HL-60 (cell line): Measurements from ENCODE around the gene ETFA.

Source experiments
- DNase-seq, 2 experiments: peaks; one replicate each; pipeline ENCODE4 v3.0.0-alpha.2; 2010 to 2020; ENCODE audit warnings: low read depth in 1 of 2, low spot score in 1 of 2
- H3K27ac ChIP-seq: fragments of 250-450 bp; sonication (Bioruptor Pico); replicated peaks from 2 replicates; pipeline ENCODE4 v1.5.1; 2020; ENCODE audit warnings: mild to moderate bottlenecking, moderate library complexity
- H3K27me3 ChIP-seq: fragments of 250-450 bp; sonication (Bioruptor Pico); 2 replicates; pipeline ENCODE4 v1.5.1; 2021; ENCODE audit warnings: mild to moderate bottlenecking, moderate library complexity; ENCODE audit not compliant: insufficient read depth, poor library complexity, severe bottlenecking
- H3K4me3 ChIP-seq: replicated peaks from 2 replicates; pipeline ENCODE4 v1.5.1; 2011; ENCODE audit warnings: mild to moderate bottlenecking, control low read depth, low read length; ENCODE audit not compliant: insufficient read depth
- CTCF ChIP-seq: IDR thresholded peaks from one replicate; pipeline ENCODE4 v1.5.1; 2011; ENCODE audit warnings: low read length, control low read depth, inconsistent platforms; ENCODE audit not compliant: insufficient read depth
- GABPA ChIP-seq: IDR thresholded peaks from 2 replicates; pipeline ENCODE4 v1.6.1; 2012; ENCODE audit warnings: low read depth
- POLR2AphosphoS5 ChIP-seq: IDR thresholded peaks from 2 replicates; pipeline ENCODE4 v1.6.1; 2012; ENCODE audit warnings: low read depth
- SPI1 ChIP-seq: IDR thresholded peaks from 2 replicates; pipeline ENCODE4 v1.6.1; 2012; ENCODE audit warnings: low read depth, mild to moderate bottlenecking, borderline replicate concordance
- TF ChIP-seq, protein P1 (sequence below): IDR thresholded peaks from 2 replicates; pipeline ENCODE4 v1.6.1; 2012; ENCODE audit warnings: low read depth; ENCODE audit not compliant: insufficient replicate concordance

The ETFA gene

GRCh38 chr15:76337059-76337695 is 25.9 kb upstream of the ETFA start:
- DNase-seq = peak in 1 of 2 experiments; percentile 65
- peak overlapping the region; percentile 66 for H3K4me3 ChIP-seq
- TF ChIP-seq GABPA (no peak), SPI1 (no peak), POLR2AphosphoS5 (no peak), CTCF (no peak)
- TF ChIP-seq, protein P1, sequence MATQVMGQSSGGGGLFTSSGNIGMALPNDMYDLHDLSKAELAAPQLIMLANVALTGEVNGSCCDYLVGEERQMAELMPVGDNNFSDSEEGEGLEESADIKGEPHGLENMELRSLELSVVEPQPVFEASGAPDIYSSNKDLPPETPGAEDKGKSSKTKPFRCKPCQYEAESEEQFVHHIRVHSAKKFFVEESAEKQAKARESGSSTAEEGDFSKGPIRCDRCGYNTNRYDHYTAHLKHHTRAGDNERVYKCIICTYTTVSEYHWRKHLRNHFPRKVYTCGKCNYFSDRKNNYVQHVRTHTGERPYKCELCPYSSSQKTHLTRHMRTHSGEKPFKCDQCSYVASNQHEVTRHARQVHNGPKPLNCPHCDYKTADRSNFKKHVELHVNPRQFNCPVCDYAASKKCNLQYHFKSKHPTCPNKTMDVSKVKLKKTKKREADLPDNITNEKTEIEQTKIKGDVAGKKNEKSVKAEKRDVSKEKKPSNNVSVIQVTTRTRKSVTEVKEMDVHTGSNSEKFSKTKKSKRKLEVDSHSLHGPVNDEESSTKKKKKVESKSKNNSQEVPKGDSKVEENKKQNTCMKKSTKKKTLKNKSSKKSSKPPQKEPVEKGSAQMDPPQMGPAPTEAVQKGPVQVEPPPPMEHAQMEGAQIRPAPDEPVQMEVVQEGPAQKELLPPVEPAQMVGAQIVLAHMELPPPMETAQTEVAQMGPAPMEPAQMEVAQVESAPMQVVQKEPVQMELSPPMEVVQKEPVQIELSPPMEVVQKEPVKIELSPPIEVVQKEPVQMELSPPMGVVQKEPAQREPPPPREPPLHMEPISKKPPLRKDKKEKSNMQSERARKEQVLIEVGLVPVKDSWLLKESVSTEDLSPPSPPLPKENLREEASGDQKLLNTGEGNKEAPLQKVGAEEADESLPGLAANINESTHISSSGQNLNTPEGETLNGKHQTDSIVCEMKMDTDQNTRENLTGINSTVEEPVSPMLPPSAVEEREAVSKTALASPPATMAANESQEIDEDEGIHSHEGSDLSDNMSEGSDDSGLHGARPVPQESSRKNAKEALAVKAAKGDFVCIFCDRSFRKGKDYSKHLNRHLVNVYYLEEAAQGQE = no peak
- H3K27me3 ChIP-seq = no peaks in the 10 kb centered on the region
- peak overlapping the region; percentile 90 for H3K27ac ChIP-seq

DNA sequence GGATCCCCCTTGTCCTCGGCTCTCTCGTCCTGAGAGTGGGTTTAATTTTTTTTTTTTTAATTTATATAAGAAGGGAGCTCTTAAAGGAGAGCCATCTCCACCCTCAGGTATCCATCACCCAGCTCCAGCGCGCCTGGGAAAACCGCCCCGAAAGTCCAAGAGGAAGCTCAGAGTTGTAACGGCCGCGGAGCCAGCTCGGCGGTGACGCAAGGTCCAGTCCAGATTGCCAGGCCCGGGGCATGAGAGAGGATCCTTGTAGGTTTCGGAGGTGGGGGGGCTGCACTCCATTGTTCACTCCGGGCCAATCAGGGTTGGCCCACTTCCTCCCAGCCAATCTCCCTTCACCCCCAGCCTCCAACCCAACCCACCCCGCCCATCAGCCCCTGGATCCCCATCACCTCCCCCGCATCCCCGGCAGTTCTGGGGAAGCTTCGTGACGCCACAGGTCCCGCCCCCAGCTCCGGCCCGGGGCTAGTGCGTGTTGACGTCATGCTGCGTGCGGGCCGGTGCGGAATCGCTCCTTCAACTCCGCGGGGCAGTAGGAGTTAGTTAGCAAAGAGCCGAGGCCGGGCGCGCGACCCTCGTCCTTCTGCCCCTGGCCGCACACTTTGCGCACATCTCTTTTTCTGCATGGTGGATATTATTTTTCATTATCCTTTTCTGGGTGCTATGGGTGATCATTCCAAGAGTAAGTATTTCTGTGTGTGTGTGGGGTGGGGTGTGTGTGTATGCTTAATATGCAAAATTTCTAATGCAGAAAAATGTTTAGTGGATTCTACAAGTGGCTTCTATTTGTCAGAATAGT is 25.2 kb upstream of the ETFA start, which contains the start of gene ISL2:
Gene ISL2, plus strand, starts transcription at position 520 of the 805 bp plus-strand sequence. Its CDS starts 111 bp downstream, at position 631.
- Histone ChIP-seq H3K4me3 (peak within 1 kb of the TSS; percentile 66), H3K27me3 (no peaks in the 10 kb centered on the region), H3K27ac (peak within 1 kb of the TSS; percentile 90)
- DNase-seq = peak; percentile 95 to 97
- TF ChIP-seq POLR2AphosphoS5 = peak; percentile 36; the same call in 1 of the 2 replicates
- TF ChIP-seq, protein P1 = no peak
- peak; percentile 67 for TF ChIP-seq SPI1

DNA sequence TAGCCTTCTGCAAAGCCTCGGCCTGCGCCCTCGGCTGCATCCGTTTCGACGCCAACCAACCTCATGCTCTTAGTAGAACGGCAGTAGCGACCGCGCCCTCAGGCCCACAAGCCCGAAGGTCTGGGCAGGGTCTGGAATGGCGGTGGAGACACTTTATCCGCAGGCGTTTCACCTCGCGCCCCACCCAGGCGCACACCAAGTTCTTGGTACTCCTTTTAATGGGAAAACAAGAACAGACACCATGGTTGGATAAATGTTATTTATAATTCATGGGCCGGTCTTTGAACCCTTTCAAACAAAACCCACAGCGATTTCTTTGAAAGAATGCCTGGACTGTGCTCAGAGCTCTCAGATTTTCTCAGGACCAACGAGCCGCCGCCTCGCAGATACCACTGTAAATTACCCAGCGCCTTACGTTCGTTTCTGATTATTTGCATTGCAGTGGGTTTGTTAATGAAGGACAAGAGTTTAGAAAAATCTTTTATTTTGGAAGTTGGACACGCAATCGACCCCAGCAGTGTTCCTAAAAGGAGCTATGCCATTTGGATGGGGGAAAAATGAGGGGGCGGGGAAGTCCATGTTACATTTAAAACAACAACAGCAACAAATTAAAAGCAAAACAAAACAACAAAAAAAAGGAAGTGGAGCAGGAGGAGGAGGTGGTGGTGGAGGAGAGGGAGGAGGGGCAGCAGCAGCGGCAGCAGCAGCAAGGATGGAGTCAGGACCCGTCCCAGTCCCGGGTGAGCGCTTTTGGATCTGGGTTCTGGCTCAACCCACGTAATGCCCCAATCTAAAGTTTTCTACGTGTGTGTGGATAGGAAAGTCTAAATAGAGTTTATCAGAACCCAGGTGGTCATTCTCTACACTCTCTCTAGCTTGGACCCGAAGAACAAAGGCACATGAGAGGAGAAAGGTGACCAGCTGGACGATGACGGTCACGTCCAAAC is 24.3 kb upstream of the ETFA start:
- no peaks in the 10 kb centered on the region for H3K27me3 ChIP-seq
- DNase-seq = peak in 1 of 2 experiments; percentile 62
- TF ChIP-seq GABPA (no peak), SPI1 (peak; percentile 96)
- peak overlapping the region; percentile 72 for H3K27ac ChIP-seq
- peak overlapping the region; percentile 66 for H3K4me3 ChIP-seq

DNA sequence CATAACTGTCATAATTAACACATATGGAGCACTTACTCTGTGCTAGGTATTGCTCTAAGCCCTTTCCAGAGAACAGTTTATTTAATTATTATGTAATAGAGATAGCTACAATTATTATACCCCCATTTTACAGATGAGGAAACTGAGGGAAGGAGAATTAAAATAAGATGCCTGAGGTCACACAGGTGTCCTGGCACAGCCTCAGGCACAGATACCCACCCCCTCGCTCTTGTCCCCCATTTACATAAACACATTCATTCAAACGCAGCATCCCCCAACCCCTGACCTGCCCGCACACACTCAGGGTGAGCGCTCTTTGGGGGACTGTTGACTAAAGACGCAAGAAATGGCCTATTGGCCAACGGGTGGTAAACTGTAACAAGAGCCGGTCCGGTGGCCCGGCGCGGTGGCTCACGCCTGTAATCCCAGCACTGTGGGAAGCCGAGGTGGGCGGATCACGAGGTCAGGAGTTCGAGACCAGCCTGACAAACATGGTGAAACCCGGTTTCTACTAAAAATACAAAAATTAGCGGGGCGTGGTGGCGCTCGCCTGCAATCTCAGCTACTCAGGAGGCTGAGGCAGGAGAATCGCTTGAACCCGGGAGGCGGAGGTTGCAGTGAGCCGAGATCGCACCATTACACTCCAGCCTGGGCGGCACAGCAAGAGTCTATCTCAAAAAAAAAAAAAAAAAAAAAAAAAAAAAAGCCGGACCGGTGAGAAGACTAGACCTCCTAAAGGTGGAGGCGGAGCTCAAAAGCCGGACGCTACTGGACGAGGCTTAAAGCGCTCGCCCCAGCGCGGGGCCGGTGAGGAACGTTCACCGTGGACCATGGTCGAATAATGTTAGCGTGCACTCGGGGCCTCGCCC is 23.4 kb upstream of the ETFA start:
- Histone ChIP-seq H3K4me3 (no peak overlapping the region), H3K27ac (no peak overlapping the region), H3K27me3 (no peaks in the 10 kb centered on the region)
- TF ChIP-seq SPI1 = no peak
- TF ChIP-seq, protein P1 = no peak
- no peak for TF ChIP-seq GABPA
- TF ChIP-seq CTCF = no peak
- TF ChIP-seq POLR2AphosphoS5 = no peak
- no peak for DNase-seq
